Measurements from ENCODE around the gene REEP1. TPM values are rescaled to one million over a fixed set of nuclear protein-coding genes. Genes with fewer than 3 reads are reported as not detected.

REEP1 gene
- total RNA-seq, 1 experiment from 2014 or later: 5.9 TPM

- CTCF ChIA-PET: no interaction called here
- no peak for DNase-seq (ENCODE audit: low read depth, low spot score)
- H3K27me3 ChIP-seq (ENCODE audit: insufficient read depth, low read length): peaks cover 10% of the 10 kb centered on the region; the same call in 1 of the 2 replicates
These were observed 7.0 kb upstream of the REEP1 start for GRCh38 chr2:86344404-86344803.

More at GRCh38 chr2:86344404-86344803, 7.0 kb upstream of the REEP1 start:
- H2AFZ ChIP-seq (ENCODE audit: low read depth, low read length, poor library complexity, severe bottlenecking): no peak overlapping the region
- H3K9me3 ChIP-seq (ENCODE audit: control insufficient read depth in 1 of 2, insufficient read depth in 1 of 2, low read depth in 1 of 2, low read length in 2 of 2): no peaks in the 10 kb centered on the region
- H3K4me3 ChIP-seq (replicated peaks in 1 of 2; ENCODE audit: low read depth in 1 of 2, low read length in 2 of 2): no peak overlapping the region
- TF ChIP-seq POLR2AphosphoS5 (IDR thresholded peaks at IDR 0.05; ENCODE audit: low read depth, low read length) (no peak), SIN3A (IDR thresholded peaks at IDR 0.05; ENCODE audit: low read depth) (no peak), POLR2A (IDR thresholded peaks at IDR 0.05; ENCODE audit: borderline replicate concordance, extremely low read depth, insufficient read depth, insufficient read length) (no peak), TCF7L2 (IDR thresholded peaks at IDR 0.05; ENCODE audit: borderline replicate concordance, extremely low read depth, insufficient read depth, insufficient read length) (no peak), REST (IDR thresholded peaks at IDR 0.05; ENCODE audit: low read depth) (no peak), EZH2 (IDR thresholded peaks at IDR 0.05) (no peak), FOSL1 (IDR thresholded peaks at IDR 0.05; ENCODE audit: low read depth) (no peak), EGR1 (IDR thresholded peaks at IDR 0.05; ENCODE audit: low read depth) (no peak), SRF (IDR thresholded peaks at IDR 0.05; ENCODE audit: low read depth) (no peak), CBX3 (IDR thresholded peaks at IDR 0.05; ENCODE audit: low read depth) (no peak), JUND (IDR thresholded peaks at IDR 0.05) (no peak), ZFX (IDR thresholded peaks at IDR 0.05) (no peak), RAD21 (IDR thresholded peaks at IDR 0.05; ENCODE audit: low read depth) (no peak), ATF3 (IDR thresholded peaks at IDR 0.05) (no peak), MAX (IDR thresholded peaks at IDR 0.05) (no peak), CTCF (IDR thresholded peaks at IDR 0.05 in 2 of 3, conservative IDR thresholded peaks at IDR 0.05 in 1 of 3; ENCODE audit: borderline replicate concordance in 1 of 3, insufficient read depth in 1 of 3, low read depth in 2 of 3, low read length in 2 of 3) (no peak), YY1 (IDR thresholded peaks at IDR 0.05; ENCODE audit: extremely low read depth, insufficient replicate concordance, low read depth, low read length) (no peak), CEBPB (IDR thresholded peaks at IDR 0.05; ENCODE audit: low read depth) (no peak), ZBTB33 (IDR thresholded peaks at IDR 0.05; ENCODE audit: extremely low read depth, insufficient replicate concordance, low read length) (no peak), ELF1 (IDR thresholded peaks at IDR 0.05; ENCODE audit: borderline replicate concordance, low read depth) (no peak)
- intact Hi-C loops (cut with micrococcal nuclease): no loop called here
- H3K79me2 ChIP-seq (ENCODE audit: insufficient read depth, low read length): no peaks in the 10 kb centered on the region
- ChIA-PET RAD21 (ENCODE audit: low non-redundant PET in 1 of 2, low total read pairs in 2 of 2, uncharacterized antibody in 2 of 2, unreplicated experiment in 2 of 2) (no interaction called here), POLR2A (no interaction called here)
- no TSS peak for BruUV-seq (replicated peaks)
- H3K4me2 ChIP-seq (ENCODE audit: low read length): no peak overlapping the region
- no peaks in the 10 kb centered on the region for H3K36me3 ChIP-seq (ENCODE audit: control insufficient read depth in 1 of 2, insufficient read depth in 2 of 2, low read length in 2 of 2)
- no peak overlapping the region for H3K9ac ChIP-seq (ENCODE audit: low read length)
- no peaks in the 10 kb centered on the region for H4K20me1 ChIP-seq (ENCODE audit: insufficient read depth)
- no peak for ATAC-seq
- H3K9me2 ChIP-seq (ENCODE audit: insufficient read depth): no peaks in the 10 kb centered on the region
- no peak overlapping the region for H3K27ac ChIP-seq (ENCODE audit: low read depth, low read length)
- no peaks in the 10 kb centered on the region for H3K4me1 ChIP-seq (ENCODE audit: control insufficient read depth in 1 of 2, insufficient read depth in 2 of 2, low read length in 2 of 2)

All from HCT116 (cell line).